T-cell (primary cell): ENCODE data around the gene COX8A. TPM values are rescaled to one million over a fixed set of nuclear protein-coding genes. Genes with fewer than 3 reads are reported as not detected.

Experiments
- ATAC-seq, 4 experiments: fragments of 200-7000 bp in 3 of 4; fragments of 150-1000 bp in 1 of 4; cut with Tn5 transposase; replicated peaks in 1 of 4; 1 replicate in 3 of 4; 2 replicates in 1 of 4; pipeline ENCODE4 v1.10.0; 2021; ENCODE audit warnings: moderate library complexity in 3 of 4, mild to moderate bottlenecking in 2 of 4, moderate number of reproducible peaks in 1 of 4
- CTCF ChIA-PET, 2 donors: fragments of 300-600 bp; sonication (Branson Sonifier 250); formaldehyde crosslinking; loops; one replicate each; lab custom pipeline; 2022; ENCODE audit warnings: antibody characterized with exemption in 2 of 2; lab: Charles Lee
- POLR2A ChIA-PET, 2 donors: fragments of 300-600 bp; sonication (Branson Sonifier 250); formaldehyde crosslinking; loops; one replicate each; lab custom pipeline; 2022; ENCODE audit warnings: antibody characterized with exemption in 2 of 2; lab: Charles Lee
- DNase-seq, 35 experiments: peaks; one replicate each; pipeline versions ENCODE4 v3.0.0 to v3.0.0-alpha.2; 2013 to 2023
- H3K27ac ChIP-seq: one replicate; pipeline ENCODE4 v1.5.1; 2013; ENCODE audit warnings: low read length
- H3K27me3 ChIP-seq, 2 experiments: replicated peaks in 1 of 2; 1 replicate in 1 of 2; 2 replicates in 1 of 2; pipeline versions ENCODE4 v1.6.1 to v1.7.0; 2013; ENCODE audit warnings: low read length in 1 of 2, mixed read lengths in 1 of 2; ENCODE audit not compliant: control insufficient read depth in 2 of 2, insufficient read depth in 2 of 2; ENCODE audit errors: extremely low read depth in 1 of 2
- H3K36me3 ChIP-seq, 2 donors: 1 replicate in 1 of 2; 2 replicates in 1 of 2; pipeline versions ENCODE4 v1.6.1 to v1.7.0; 2013; ENCODE audit warnings: low read length in 1 of 2; ENCODE audit not compliant: control insufficient read depth in 2 of 2, insufficient read depth in 1 of 2; ENCODE audit errors: extremely low read depth in 1 of 2
- H3K4me1 ChIP-seq, 2 experiments: 1 replicate in 1 of 2; 2 replicates in 1 of 2; pipeline versions ENCODE4 v1.6.1 to v1.7.0; 2013; ENCODE audit warnings: low read length in 2 of 2, mixed read lengths in 1 of 2; ENCODE audit not compliant: insufficient read depth in 2 of 2, control insufficient read depth in 1 of 2; ENCODE audit errors: extremely low read depth in 1 of 2
- H3K4me3 ChIP-seq, 2 donors: 1 replicate in 1 of 2; 2 replicates in 1 of 2; pipeline versions ENCODE4 v1.5.1 to v1.7.0; 2013; ENCODE audit warnings: mild to moderate bottlenecking in 2 of 2, low read length in 1 of 2, moderate library complexity in 1 of 2; ENCODE audit not compliant: control insufficient read depth in 1 of 2; ENCODE audit errors: extremely low read depth in 1 of 2
- H3K9me3 ChIP-seq: 2 replicates; pipeline ENCODE4 v1.7.0; 2013
- H3K27ac Mint-ChIP-seq, 2 donors: one replicate each; pipeline ENCODE4 v1.8.0; 2020 to 2021; ENCODE audit warnings: mild to moderate bottlenecking in 2 of 2, mixed read lengths in 2 of 2
- H3K27me3 Mint-ChIP-seq, 2 donors: one replicate each; pipeline ENCODE4 v1.8.0; 2021 to 2022; ENCODE audit warnings: mixed read lengths in 2 of 2
- H3K36me3 Mint-ChIP-seq: one replicate; pipeline ENCODE4 v1.8.0; 2021; ENCODE audit warnings: mixed read lengths
- H3K4me1 Mint-ChIP-seq, 3 donors: one replicate each; pipeline ENCODE4 v1.8.0; 2020 to 2022; ENCODE audit warnings: mixed read lengths in 3 of 3, mild to moderate bottlenecking in 1 of 3
- H3K4me3 Mint-ChIP-seq, 3 donors: one replicate each; pipeline ENCODE4 v1.8.0; 2020 to 2022; ENCODE audit warnings: mild to moderate bottlenecking in 3 of 3, mixed read lengths in 3 of 3, moderate library complexity in 3 of 3
- H3K9me3 Mint-ChIP-seq, 3 donors: one replicate each; pipeline ENCODE4 v1.8.0; 2020 to 2022; ENCODE audit warnings: mixed read lengths in 3 of 3
- WGBS: methylation state at CpG from one replicate; pipeline ENCODE4 v1.1.5; 2013; ENCODE audit warnings: missing lambda C conversion rate; ENCODE audit not compliant: insufficient coverage; 5-methylcytosine and 5-hydroxymethylcytosine counted together
- total RNA-seq, 35 experiments: library from RNA in 6 of 35; stranded (reverse) in 6 of 35; fragments of 120-200 nt in 1 of 35; gene quantifications; one replicate each; pipeline versions ENCODE4 v1.2.1 to v1.2.4 and lab custom pipeline; 2013 to 2026

Gene COX8A
- total RNA-seq, 5 donors from 2014 or later (not counting 1 experiment from before 2014, with no cell fraction given): 108 to 152 (median 125) TPM

- no peak for ATAC-seq
- DNase-seq: no peak
- CTCF ChIA-PET: interaction anchor here in 1 of 2 donors (0.7 kb wide), 1 partner anchor 277 kb away, joined by 4 read pairs; no protein-coding TSS in a partner anchor
- no peaks in the 10 kb centered on the region for H3K9me3 Mint-ChIP-seq
- POLR2A ChIA-PET: no interaction called here
- H3K36me3 Mint-ChIP-seq: peaks cover 4% of the 10 kb centered on the region
- no peak overlapping the region for H3K27ac Mint-ChIP-seq
- H3K4me3 ChIP-seq: no peak overlapping the region
- H3K27me3 ChIP-seq: no peaks in the 10 kb centered on the region
- no peak overlapping the region for H3K27ac ChIP-seq
- H3K9me3 ChIP-seq: no peaks in the 10 kb centered on the region
- H3K4me3 Mint-ChIP-seq: no peak overlapping the region
- peaks cover 3 to 20% of the 10 kb centered on the region in 2 experiments for H3K4me1 ChIP-seq
- peaks cover 16 to 27% (median 24%) of the 10 kb centered on the region in 3 donors for H3K4me1 Mint-ChIP-seq
- peaks cover 3 to 6% of the 10 kb centered on the region in 2 donors for H3K36me3 ChIP-seq
- no peaks in the 10 kb centered on the region for H3K27me3 Mint-ChIP-seq
- 97% methylated on average over 3 of the region's 5 CpGs for WGBS
These were observed 5.0 kb downstream of the COX8A start for GRCh38 chr11:63979426-63979825.

- no peaks in the 10 kb centered on the region for H3K9me3 Mint-ChIP-seq
- Histone ChIP-seq H3K9me3 (no peaks in the 10 kb centered on the region), H3K4me3 (peak overlapping the region; percentile 94 to 99), H3K27ac (peak overlapping the region; percentile 86), H3K27me3 (no peaks in the 10 kb centered on the region), H3K4me1 (peaks cover 13 to 33% of the 10 kb centered on the region in 2 experiments), H3K36me3 (peaks cover 7 to 21% of the 10 kb centered on the region in 2 donors)
- H3K27ac Mint-ChIP-seq: peak overlapping the region; percentile 95 to 98
- no peaks in the 10 kb centered on the region for H3K27me3 Mint-ChIP-seq
- ATAC-seq: peak; percentile 80 to 91 (median 90)
- ChIA-PET POLR2A (interaction anchor here in 1 of 2 donors (0.5 to 0.9 kb wide), 2 partner anchors 203 to 214 kb away, joined by 3 read pairs; no protein-coding TSS in a partner anchor), CTCF (interaction anchor here in 1 of 2 donors (0.9 kb wide), 1 partner anchor 199 kb away, joined by 3 read pairs; no protein-coding TSS in a partner anchor)
- H3K36me3 Mint-ChIP-seq: peaks cover 9% of the 10 kb centered on the region
- peak overlapping the region; percentile 96 to 99 (median 96) for H3K4me3 Mint-ChIP-seq
- peak in 33 of 35 experiments; percentile 50 to 79 (median 61) for DNase-seq
- H3K4me1 Mint-ChIP-seq: peaks cover 26 to 35% (median 30%) of the 10 kb centered on the region in 3 donors
- 0% methylated on average over 12 of the region's 18 CpGs for WGBS
These were observed 11.4 kb downstream of the COX8A start for GRCh38 chr11:63985812-63986155.

- peaks cover 26 to 35% (median 35%) of the 10 kb centered on the region in 3 donors for H3K4me1 Mint-ChIP-seq
- POLR2A ChIA-PET: interaction anchor here in 1 of 2 donors (0.5 to 0.9 kb wide), 2 partner anchors 202 to 214 kb away, joined by 3 read pairs; no protein-coding TSS in a partner anchor
These were observed 11.9 kb downstream of the COX8A start, which contains the start of gene OTUB1 for GRCh38 chr11:63986156-63986931. Gene OTUB1, plus strand, starts transcription at chr11:63986438. Its CDS starts 19 bp downstream, at chr11:63986457.

GRCh38 chr11:63986932-63987513 is 12.6 kb downstream of the COX8A start:
- Mint-ChIP-seq H3K36me3 (peaks cover 18% of the 10 kb centered on the region), H3K4me1 (peaks cover 29 to 42% (median 38%) of the 10 kb centered on the region in 3 donors), H3K4me3 (peak overlapping the region; percentile 61 to 76 (median 74)), H3K9me3 (no peaks in the 10 kb centered on the region), H3K27me3 (no peaks in the 10 kb centered on the region), H3K27ac (peak overlapping the region; percentile 27 to 64)
- peaks cover 13 to 36% of the 10 kb centered on the region in 2 experiments for H3K4me1 ChIP-seq
- H3K36me3 ChIP-seq: peaks cover 14 to 31% of the 10 kb centered on the region in 2 donors
- DNase-seq (no peak), ATAC-seq (no peak)
- CTCF ChIA-PET: no interaction called here
- no peaks in the 10 kb centered on the region for H3K9me3 ChIP-seq
- 54% methylated on average over 23 of the region's 25 CpGs for WGBS
- H3K27me3 ChIP-seq: no peaks in the 10 kb centered on the region
- POLR2A ChIA-PET: interaction anchor here in 1 of 2 donors (0.5 to 0.6 kb wide), 2 partner anchors 308 to 318 kb away, joined by 5 to 7 read pairs; no protein-coding TSS in a partner anchor
- peak overlapping the region; percentile 94 to 99 for H3K4me3 ChIP-seq
- H3K27ac ChIP-seq: no peak overlapping the region

More at GRCh38 chr11:63986156-63986931, 11.9 kb downstream of the COX8A start, which contains the start of gene OTUB1:
- DNase-seq: peak; percentile 69 to 91 (median 80)
- no peaks in the 10 kb centered on the region for H3K9me3 ChIP-seq
- no peaks in the 10 kb centered on the region for H3K27me3 ChIP-seq
- Mint-ChIP-seq H3K27ac (peak within 1 kb of the TSS; percentile 95 to 98), H3K27me3 (no peaks in the 10 kb centered on the region), H3K4me3 (peak within 1 kb of the TSS; percentile 96 to 99 (median 96)), H3K9me3 (no peaks in the 10 kb centered on the region), H3K36me3 (peaks cover 13% of the 10 kb centered on the region)
- H3K4me3 ChIP-seq: peak within 1 kb of the TSS; percentile 94 to 99
- peaks cover 12 to 27% of the 10 kb centered on the region in 2 donors for H3K36me3 ChIP-seq
- H3K27ac ChIP-seq: peak within 1 kb of the TSS; percentile 86
- peak; percentile 91 to 94 (median 92) for ATAC-seq
- H3K4me1 ChIP-seq: peaks cover 13 to 34% of the 10 kb centered on the region in 2 experiments
- 0% methylated on average over 54 of the region's 63 CpGs for WGBS
- CTCF ChIA-PET: no interaction called here

- Mint-ChIP-seq H3K9me3 (no peaks in the 10 kb centered on the region), H3K4me3 (no peak overlapping the region), H3K27me3 (no peaks in the 10 kb centered on the region), H3K36me3 (peaks cover 31% of the 10 kb centered on the region), H3K27ac (peak overlapping the region in 1 of 2 donors; percentile 28), H3K4me1 (peaks cover 21 to 35% (median 30%) of the 10 kb centered on the region in 3 donors)
- H3K4me3 ChIP-seq: no peak overlapping the region
- no peaks in the 10 kb centered on the region for H3K9me3 ChIP-seq
- DNase-seq (no peak), ATAC-seq (no peak)
- POLR2A ChIA-PET: interaction anchor here in 1 of 2 donors (0.6 kb wide), 1 partner anchor 222 kb away, joined by 3 read pairs; no protein-coding TSS in a partner anchor
- peaks cover 22 to 58% of the 10 kb centered on the region in 2 donors for H3K36me3 ChIP-seq
- peaks cover 9 to 30% of the 10 kb centered on the region in 2 experiments for H3K4me1 ChIP-seq
- WGBS: 97% methylated on average over 6 of the region's 10 CpGs
- CTCF ChIA-PET: no interaction called here
- no peaks in the 10 kb centered on the region for H3K27me3 ChIP-seq
- H3K27ac ChIP-seq: no peak overlapping the region
These were observed 17.1 kb downstream of the COX8A start for GRCh38 chr11:63991558-63991957.

- H3K4me1 ChIP-seq: peaks cover 0 to 15% of the 10 kb centered on the region in 2 experiments
- ATAC-seq: no peak
- ChIA-PET POLR2A (no interaction called here), CTCF (no interaction called here)
- peaks cover 26 to 73% of the 10 kb centered on the region in 2 donors for H3K36me3 ChIP-seq
- WGBS: 91% methylated on average over 5 of the region's 5 CpGs
- no peaks in the 10 kb centered on the region for H3K27me3 ChIP-seq
- peaks cover 15 to 32% (median 22%) of the 10 kb centered on the region in 3 donors for H3K4me1 Mint-ChIP-seq
- no peaks in the 10 kb centered on the region for H3K9me3 ChIP-seq
- no peak for DNase-seq
- no peak overlapping the region for H3K4me3 Mint-ChIP-seq
- H3K27ac ChIP-seq: no peak overlapping the region
- no peaks in the 10 kb centered on the region for H3K27me3 Mint-ChIP-seq
- H3K36me3 Mint-ChIP-seq: peaks cover 38% of the 10 kb centered on the region
- H3K9me3 Mint-ChIP-seq: no peaks in the 10 kb centered on the region
- no peak overlapping the region for H3K4me3 ChIP-seq
- no peak overlapping the region for H3K27ac Mint-ChIP-seq
These were observed 18.7 kb downstream of the COX8A start for GRCh38 chr11:63993100-63993499.
